Psoas muscle (tissue), 8 donors: ENCODE results near the gene MOSPD2. TPM values are rescaled to one million over a fixed set of nuclear protein-coding genes. Genes with fewer than 3 reads are reported as not detected.

ENCODE experiments used
- ATAC-seq, 4 donors: fragments of 200-7000 bp; cut with Tn5 transposase; one replicate each; pipeline ENCODE4 v1.9.1; 2020; ENCODE audit warnings: moderate library complexity in 3 of 4, mild to moderate bottlenecking in 2 of 4
- DNase-seq, 2 donors: peaks; one replicate each; pipeline ENCODE4 v3.0.0-alpha.2; 2020
- H3K27ac ChIP-seq: fragments of 200-600 bp; one replicate; pipeline ENCODE4 v1.8.0; 2022
- H3K27me3 ChIP-seq, 3 donors: fragments of 200-600 bp in 1 of 3; one replicate each; pipeline versions ENCODE4 v1.6.1 to v1.8.0; 2013 to 2022; ENCODE audit warnings: low read length in 2 of 3, mild to moderate bottlenecking in 2 of 3, moderate library complexity in 1 of 3; ENCODE audit not compliant: insufficient read depth in 3 of 3
- H3K36me3 ChIP-seq, 2 donors: fragments of 200-600 bp in 1 of 2; one replicate each; pipeline versions ENCODE4 v1.6.1 to v1.8.0; 2013 to 2022; ENCODE audit warnings: low read depth in 1 of 2, mild to moderate bottlenecking in 1 of 2, moderate library complexity in 1 of 2; ENCODE audit not compliant: insufficient read depth in 1 of 2
- H3K4me1 ChIP-seq: fragments of 200-600 bp; one replicate; pipeline ENCODE4 v1.8.0; 2022
- H3K4me3 ChIP-seq: fragments of 200-600 bp; one replicate; pipeline ENCODE4 v1.8.0; 2022; ENCODE audit warnings: mild to moderate bottlenecking
- H3K9me3 ChIP-seq: fragments of 200-600 bp; one replicate; pipeline ENCODE4 v1.8.0; 2022
- WGBS, 3 donors: extraction: QIAGEN DNeasy Blood & Tissue Kit; methylation state at CpG; one replicate each; pipeline versions ENCODE4 v1.1.6 to v1.1.7; 2013; 5-methylcytosine and 5-hydroxymethylcytosine counted together
- intact Hi-C, 2 donors: fragments of 100-400 bp; cut with DNase I; formaldehyde crosslinking; loops; one replicate each; pipeline versions ENCODE4 v1.11.0 to v1.14.2; 2022
- polyA plus RNA-seq, 3 donors: library from polyadenylated mRNA; stranded (reverse); fragments of 200-250 nt; gene quantifications; one replicate each; pipeline ENCODE4 v1.2.3, GENCODE V29; 2013
- total RNA-seq, 4 donors: library from RNA; stranded (reverse); fragmentation: NEBNext Ultra II Directional in 2 of 4; extraction: Animal tissue kit (Norgen Biotek cat#: 25700) in 2 of 4; gene quantifications; one replicate each; pipeline versions ENCODE4 v1.2.1 to v1.2.4, GENCODE V29; 2021 to 2023
- TF ChIP-seq, protein P1 (sequence below): fragments of 200-600 bp; IDR thresholded peaks from one replicate; pipeline ENCODE4 v1.8.0; 2022; ENCODE audit warnings: antibody characterized with exemption
- donor health status: healthy with polysubstance abuse.
- donor health status: DM: no; HTN: no; CAD: no; lungs with moderate emphysema.
- donor health status: Bipolar disorder and iron deficiency.
- donor health status: healthy.
- donor health status: DM: yes; HTN: yes; CAD: no.
- donor health status: DM: no; HTN: no; CAD: no.
- donor health status: DM: no; HTN: no; CAD: no.
- donor health status: DM: yes; HTN: yes; CAD: no.

MOSPD2 gene
- total and polyA plus RNA-seq, 7 donors: 1.2 to 3.5 (median 2.3) TPM

DNA sequence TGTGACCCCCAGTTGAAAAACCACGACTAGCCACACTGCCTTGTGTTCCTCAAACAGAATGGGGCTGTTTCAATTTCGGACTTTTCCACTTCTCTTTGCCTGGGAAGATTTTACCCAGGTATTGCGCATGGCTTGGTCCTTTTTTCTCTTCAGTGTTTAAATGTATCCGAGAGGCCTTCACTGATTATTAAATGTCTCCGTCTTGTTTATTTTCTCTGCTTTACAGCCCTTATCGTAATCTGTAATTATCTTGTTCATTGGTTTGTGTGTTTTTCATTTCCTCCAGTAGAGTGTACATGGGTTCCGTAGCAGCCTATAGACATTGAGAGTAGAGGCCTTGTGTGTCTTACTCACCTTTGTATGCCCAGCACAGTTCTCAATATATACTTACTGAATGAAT, 2.4 kb downstream of the MOSPD2 start:
- Histone ChIP-seq H3K4me3 (no peak overlapping the region), H3K27me3 (no peaks in the 10 kb centered on the region), H3K36me3 (no peaks in the 10 kb centered on the region), H3K4me1 (no peaks in the 10 kb centered on the region), H3K9me3 (no peaks in the 10 kb centered on the region), H3K27ac (no peak overlapping the region)
- DNase-seq (no peak), ATAC-seq (no peak)
- 76 to 95% (median 90%) methylated on average over 7 of the region's 7 CpGs for WGBS, 3 donors
- TF ChIP-seq, protein P1, sequence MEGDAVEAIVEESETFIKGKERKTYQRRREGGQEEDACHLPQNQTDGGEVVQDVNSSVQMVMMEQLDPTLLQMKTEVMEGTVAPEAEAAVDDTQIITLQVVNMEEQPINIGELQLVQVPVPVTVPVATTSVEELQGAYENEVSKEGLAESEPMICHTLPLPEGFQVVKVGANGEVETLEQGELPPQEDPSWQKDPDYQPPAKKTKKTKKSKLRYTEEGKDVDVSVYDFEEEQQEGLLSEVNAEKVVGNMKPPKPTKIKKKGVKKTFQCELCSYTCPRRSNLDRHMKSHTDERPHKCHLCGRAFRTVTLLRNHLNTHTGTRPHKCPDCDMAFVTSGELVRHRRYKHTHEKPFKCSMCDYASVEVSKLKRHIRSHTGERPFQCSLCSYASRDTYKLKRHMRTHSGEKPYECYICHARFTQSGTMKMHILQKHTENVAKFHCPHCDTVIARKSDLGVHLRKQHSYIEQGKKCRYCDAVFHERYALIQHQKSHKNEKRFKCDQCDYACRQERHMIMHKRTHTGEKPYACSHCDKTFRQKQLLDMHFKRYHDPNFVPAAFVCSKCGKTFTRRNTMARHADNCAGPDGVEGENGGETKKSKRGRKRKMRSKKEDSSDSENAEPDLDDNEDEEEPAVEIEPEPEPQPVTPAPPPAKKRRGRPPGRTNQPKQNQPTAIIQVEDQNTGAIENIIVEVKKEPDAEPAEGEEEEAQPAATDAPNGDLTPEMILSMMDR: no peak
- intact Hi-C loops: no loop called here

DNA sequence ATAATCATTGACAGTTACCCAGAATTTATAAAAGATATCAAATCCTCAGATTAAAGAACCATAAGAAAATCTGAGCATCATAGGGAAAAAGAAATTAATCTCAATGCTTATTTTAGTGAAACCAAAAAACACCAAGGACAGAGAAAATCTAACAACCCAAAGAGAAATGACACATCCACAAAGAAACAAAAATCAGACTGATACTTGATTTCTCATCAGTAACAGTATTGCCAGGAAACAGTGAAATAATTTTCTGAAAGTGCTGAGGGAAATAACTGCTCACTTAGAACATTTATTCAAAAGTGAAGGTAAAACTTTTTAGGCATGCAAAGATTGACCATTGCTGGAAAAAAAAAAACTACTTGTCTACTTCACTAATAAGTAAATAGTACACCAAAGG, 10.6 kb downstream of the MOSPD2 start:
- Histone ChIP-seq H3K4me1 (no peaks in the 10 kb centered on the region), H3K27me3 (no peaks in the 10 kb centered on the region), H3K27ac (no peak overlapping the region), H3K36me3 (no peaks in the 10 kb centered on the region), H3K9me3 (no peaks in the 10 kb centered on the region), H3K4me3 (no peak overlapping the region)
- TF ChIP-seq, protein P1: no peak
- intact Hi-C loops: loop anchor here in 1 of 2 donors (5.0 kb wide), 1 partner anchor 352 kb away; no protein-coding TSS in a partner anchor
- no peak for DNase-seq
- no peak for ATAC-seq

- Histone ChIP-seq H3K4me1 (no peaks in the 10 kb centered on the region), H3K36me3 (no peaks in the 10 kb centered on the region), H3K9me3 (no peaks in the 10 kb centered on the region), H3K27me3 (no peaks in the 10 kb centered on the region), H3K4me3 (no peak overlapping the region), H3K27ac (no peak overlapping the region)
- intact Hi-C loops: loop anchor here in 1 of 2 donors (5.0 kb wide), 1 partner anchor 352 kb away; no protein-coding TSS in a partner anchor
- TF ChIP-seq, protein P1: no peak
- ATAC-seq: no peak
- no peak for DNase-seq
- WGBS, 3 donors: 71 to 94% (median 87%) methylated on average over 1 of the region's 1 CpG
Measured at GRCh38 chrX:14884714-14885113, 11.5 kb downstream of the MOSPD2 start.

- TF ChIP-seq, protein P1: no peak
- intact Hi-C loops: no loop called here
Measured at GRCh38 chrX:14886252-14886651, 13.0 kb downstream of the MOSPD2 start.

DNA sequence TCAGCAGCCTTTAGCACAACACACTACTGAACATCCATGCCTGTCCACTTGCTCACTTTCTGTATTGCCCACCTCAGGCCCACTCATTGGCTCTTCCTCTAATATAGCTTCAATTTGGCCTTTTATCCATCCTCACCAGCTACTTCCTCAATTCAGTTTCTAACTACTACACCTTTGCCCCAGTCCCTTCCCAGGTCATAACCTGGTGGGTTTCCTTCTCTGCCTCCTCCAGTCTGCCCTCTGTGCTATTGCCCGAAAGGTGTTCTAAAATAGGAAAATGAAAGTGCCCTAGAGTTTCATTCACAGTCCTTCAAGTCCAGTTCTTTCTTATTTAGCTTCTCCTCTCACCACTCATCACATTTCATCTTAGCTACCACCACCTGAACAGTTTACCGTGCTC, 23.1 kb downstream of the MOSPD2 start:
- H3K4me3 ChIP-seq: no peak overlapping the region
- WGBS, 3 donors: 88 to 95% (median 93%) methylated on average over 2 of the region's 2 CpGs
- H3K9me3 ChIP-seq: no peaks in the 10 kb centered on the region
- H3K27ac ChIP-seq: no peak overlapping the region
- intact Hi-C loops: no loop called here
- no peaks in the 10 kb centered on the region for H3K4me1 ChIP-seq
- TF ChIP-seq, protein P1: no peak
- no peaks in the 10 kb centered on the region for H3K27me3 ChIP-seq
- ATAC-seq (no peak), DNase-seq (no peak)
- no peaks in the 10 kb centered on the region for H3K36me3 ChIP-seq

More at GRCh38 chrX:14886252-14886651, 13.0 kb downstream of the MOSPD2 start:
- no peak for ATAC-seq
- no peak overlapping the region for H3K27ac ChIP-seq
- 62 to 98% (median 94%) methylated on average over 3 of the region's 3 CpGs for WGBS, 3 donors
- no peaks in the 10 kb centered on the region for H3K9me3 ChIP-seq
- H3K36me3 ChIP-seq: no peaks in the 10 kb centered on the region
- H3K27me3 ChIP-seq: no peaks in the 10 kb centered on the region
- no peak overlapping the region for H3K4me3 ChIP-seq
- H3K4me1 ChIP-seq: no peaks in the 10 kb centered on the region
- no peak for DNase-seq
